ENCODE results near the gene OTOP1. TPM values are rescaled to one million over a fixed set of nuclear protein-coding genes. Genes with fewer than 3 reads are reported as not detected.
"Not testable (repeated sequence)": the region's sequence is repeated elsewhere in the genome, so short reads cannot be mapped to it uniquely, and the experiment has no call there.

Gene OTOP1
- total RNA-seq, 1 donor from 2014 or later, result not detected

DNA sequence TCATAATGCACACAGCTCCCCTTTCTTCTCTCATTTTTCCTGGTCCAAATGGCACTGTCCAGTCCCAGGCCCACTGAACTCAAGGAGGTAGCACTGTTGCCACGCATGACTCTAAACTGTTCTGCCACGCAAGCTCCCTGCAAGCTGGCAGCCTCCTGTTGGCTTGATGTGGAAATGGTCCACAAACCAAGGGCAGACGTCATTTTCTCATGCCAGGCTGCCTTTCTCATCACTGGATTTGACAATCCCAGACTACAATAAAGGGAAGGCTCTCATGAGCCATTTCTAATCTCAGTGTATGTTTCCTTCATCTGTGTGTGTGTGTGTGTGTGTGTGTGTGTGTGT lies 22.4 kb downstream of the OTOP1 start:
- Histone ChIP-seq H3K9me3 (no peaks in the 10 kb centered on the region), H3K27ac (no peak overlapping the region), H3K4me3 (no peak overlapping the region), H3K36me3 (no peaks in the 10 kb centered on the region), H3K27me3 (peaks cover 13% of the 10 kb centered on the region), H3K4me1 (no peaks in the 10 kb centered on the region)
- ATAC-seq (no peak), DNase-seq (no peak)
- no peak for TF ChIP-seq CTCF (IDR thresholded peaks at IDR 0.05)
- intact Hi-C loops (cut with DNase I), result no loop called here

DNA sequence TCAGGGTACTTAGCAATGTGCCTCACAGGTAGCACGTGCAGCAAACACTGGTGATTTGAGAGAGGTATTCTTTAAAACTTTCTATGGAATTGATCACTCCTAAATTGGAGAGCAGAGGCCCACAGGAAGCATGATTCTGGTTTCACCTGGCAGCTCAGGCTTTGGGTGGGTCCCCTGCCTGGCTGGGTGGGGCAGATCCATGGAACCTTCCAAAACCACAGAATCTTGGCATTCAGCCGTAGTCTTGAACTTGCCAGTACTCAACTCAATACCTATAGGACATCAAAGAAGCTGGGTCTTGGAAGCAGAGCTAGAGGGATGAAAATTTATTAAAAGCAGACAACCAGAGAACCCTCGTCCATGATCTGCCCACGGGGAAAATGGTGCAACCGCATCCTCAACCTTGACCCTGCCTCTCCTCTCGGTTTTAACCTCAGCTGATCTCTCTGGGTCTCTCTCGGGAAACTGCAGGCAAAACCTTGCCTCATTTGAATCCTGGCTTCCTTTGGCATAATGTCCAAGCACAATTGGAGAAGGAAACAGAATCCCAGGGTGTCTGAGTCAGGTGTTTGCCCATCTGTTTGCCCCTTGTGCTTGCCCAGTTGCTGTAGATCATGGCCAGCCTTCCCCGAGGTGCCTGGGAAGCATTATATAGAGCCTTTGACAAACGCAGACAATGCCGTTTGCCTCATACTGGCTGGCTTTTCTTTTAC lies 22.9 kb downstream of the OTOP1 start:
- no peaks in the 10 kb centered on the region for H3K36me3 ChIP-seq
- intact Hi-C loops (cut with DNase I), result no loop called here
- no peak overlapping the region for H3K27ac ChIP-seq
- H3K4me1 ChIP-seq, result no peaks in the 10 kb centered on the region
- no peak for ATAC-seq
- no peaks in the 10 kb centered on the region for H3K9me3 ChIP-seq
- no peak for TF ChIP-seq CTCF (IDR thresholded peaks at IDR 0.05)
- no peak for DNase-seq
- H3K27me3 ChIP-seq, result peaks cover 13% of the 10 kb centered on the region
- H3K4me3 ChIP-seq, result no peak overlapping the region

DNA sequence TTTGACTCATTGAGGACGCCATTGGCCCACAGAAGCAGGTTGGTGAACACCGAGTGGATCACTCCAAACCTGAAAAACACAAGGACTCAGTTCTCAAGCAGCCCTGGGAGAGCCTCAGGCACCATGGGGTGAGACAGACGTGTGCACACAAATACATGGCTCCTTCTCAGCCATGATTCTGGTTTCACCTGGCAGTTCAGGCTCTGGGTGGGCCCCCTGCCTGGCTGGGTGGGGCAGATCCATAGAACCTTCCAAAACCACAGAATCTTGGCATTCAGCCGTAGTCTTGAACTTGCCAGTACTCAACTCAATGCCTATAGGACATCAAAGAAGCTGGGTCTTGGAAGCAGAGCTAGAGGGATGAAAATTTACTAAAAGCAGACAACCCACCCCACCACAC lies 24.2 kb downstream of the OTOP1 start:
- no peaks in the 10 kb centered on the region for H3K4me1 ChIP-seq
- H3K9me3 ChIP-seq, result no peaks in the 10 kb centered on the region
- H3K4me3 ChIP-seq, result no peak overlapping the region
- ATAC-seq (no peak), DNase-seq (no peak)
- intact Hi-C loops (cut with DNase I), result no loop called here
- no peaks in the 10 kb centered on the region for H3K36me3 ChIP-seq
- peaks cover 12% of the 10 kb centered on the region for H3K27me3 ChIP-seq
- TF ChIP-seq CTCF (IDR thresholded peaks at IDR 0.05), result no peak
- no peak overlapping the region for H3K27ac ChIP-seq

DNA sequence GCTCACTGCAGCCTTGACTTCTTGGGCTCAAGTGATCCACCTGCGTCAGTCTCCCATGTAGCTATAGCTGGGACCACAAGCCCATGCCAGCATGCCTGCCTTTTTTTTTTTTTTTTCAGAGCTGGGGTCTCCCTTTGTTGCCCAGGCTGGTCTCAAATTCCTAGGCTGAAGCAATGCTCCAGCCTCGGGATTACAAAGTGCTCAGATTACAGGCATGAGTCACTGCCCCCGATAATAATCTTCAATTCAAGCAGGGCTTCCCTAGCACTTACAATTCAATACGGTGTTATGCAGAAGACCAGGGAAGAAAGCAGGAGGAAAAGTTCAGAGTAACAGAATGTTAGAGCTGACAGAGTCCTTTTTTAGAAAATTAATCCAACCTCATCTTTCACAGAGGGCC lies 26.1 kb downstream of the OTOP1 start:
- no peak for TF ChIP-seq CTCF (IDR thresholded peaks at IDR 0.05)
- no peaks in the 10 kb centered on the region for H3K9me3 ChIP-seq
- no peaks in the 10 kb centered on the region for H3K36me3 ChIP-seq
- H3K4me3 ChIP-seq, result no peak overlapping the region
- DNase-seq, result no peak
- H3K27ac ChIP-seq, result no peak overlapping the region
- H3K4me1 ChIP-seq, result no peaks in the 10 kb centered on the region
- no peak for ATAC-seq
- H3K27me3 ChIP-seq, result no peaks in the 10 kb centered on the region
- intact Hi-C loops (cut with DNase I), result no loop called here

DNA sequence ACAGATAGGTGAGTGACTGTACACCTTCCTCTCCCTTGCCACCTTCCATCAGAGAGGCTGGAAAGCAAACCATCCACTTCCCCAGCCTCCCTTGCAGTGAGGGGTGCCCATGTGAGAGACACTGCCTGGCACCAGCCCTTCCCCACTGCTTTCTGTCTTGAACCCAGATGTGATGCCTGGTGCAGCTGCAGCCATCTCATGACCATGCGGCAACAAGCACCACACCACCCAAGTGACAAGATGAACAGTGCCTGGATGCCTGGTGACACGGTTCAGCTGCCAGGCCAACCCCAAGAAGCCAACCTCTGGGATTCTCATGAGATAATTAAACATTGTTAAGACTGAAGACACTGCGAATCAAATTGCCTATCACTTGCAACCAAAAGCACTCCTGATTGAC lies 31.4 kb downstream of the OTOP1 start:
- H3K4me1 ChIP-seq, result no peaks in the 10 kb centered on the region
- no peaks in the 10 kb centered on the region for H3K27me3 ChIP-seq
- no peaks in the 10 kb centered on the region for H3K9me3 ChIP-seq
- ATAC-seq (no peak), DNase-seq (no peak)
- no peak for TF ChIP-seq CTCF (IDR thresholded peaks at IDR 0.05)
- H3K4me3 ChIP-seq, result no peak overlapping the region
- intact Hi-C loops (cut with DNase I), result no loop called here
- H3K27ac ChIP-seq, result no peak overlapping the region
- H3K36me3 ChIP-seq, result no peaks in the 10 kb centered on the region

DNA sequence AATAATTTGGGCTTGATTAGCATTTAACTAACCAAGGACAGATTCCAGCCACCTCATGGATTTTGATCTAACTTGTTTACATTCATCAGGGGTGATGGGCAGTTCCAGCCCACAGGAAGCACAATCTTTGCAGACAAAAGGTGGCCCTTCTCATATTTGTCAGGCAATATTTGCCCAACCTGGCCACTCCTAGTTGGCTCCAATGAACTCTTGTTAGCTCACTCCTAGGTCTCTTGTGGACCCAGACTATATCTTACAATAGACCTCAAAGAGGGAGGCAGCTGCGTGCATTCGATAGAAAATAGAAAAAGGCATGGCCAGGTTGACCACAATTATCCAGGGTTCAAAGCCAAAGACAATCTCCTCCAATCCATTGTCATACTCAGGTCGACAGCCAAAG lies 38.2 kb downstream of the OTOP1 start:
- DNase-seq; H3K4me1 ChIP-seq; H3K4me3 ChIP-seq; H3K36me3 ChIP-seq; ATAC-seq; H3K9me3 ChIP-seq; intact Hi-C loops (cut with DNase I); H3K27me3 ChIP-seq; H3K27ac ChIP-seq: not testable (repeated sequence)
